Lower leg skin (tissue), 4 donors: ENCODE results near the gene COQ3. TPM values are rescaled to one million over a fixed set of nuclear protein-coding genes. Genes with fewer than 3 reads are reported as not detected.
"Not testable (repeated sequence)": the region's sequence is repeated elsewhere in the genome, so short reads cannot be mapped to it uniquely, and the experiment has no call there.

Experiments used
- DNase-seq, 2 donors: peaks; one replicate each; pipeline ENCODE4 v3.0.0-alpha.2; 2019; ENCODE audit warnings: low spot score in 2 of 2
- H3K4me3 ChIP-seq: fragments of 200-600 bp; sonication (generic); 2 replicates; pipeline ENCODE4 v1.5.1; 2017; ENCODE audit warnings: mild to moderate bottlenecking, low read depth; ENCODE audit not compliant: poor library complexity, severe bottlenecking
- CTCF ChIP-seq, 3 donors: fragments of 450-650 bp; IDR thresholded peaks; one replicate each; pipeline ENCODE4 v1.5.1; 2016; ENCODE audit warnings: antibody characterized with exemption in 3 of 3, mild to moderate bottlenecking in 3 of 3, moderate library complexity in 2 of 3
- POLR2A ChIP-seq, 2 donors: fragments of 450-650 bp; IDR thresholded peaks; one replicate each; pipeline ENCODE4 v1.6.1; 2016 to 2017; ENCODE audit warnings: antibody characterized with exemption in 2 of 2, mild to moderate bottlenecking in 1 of 2, moderate library complexity in 1 of 2
- WGBS, 2 donors: methylation state at CpG; one replicate each; pipeline ENCODE4 v1.1.5; 2018; 5-methylcytosine and 5-hydroxymethylcytosine counted together
- intact Hi-C: fragments of 100-400 bp; cut with DNase I; formaldehyde crosslinking; loops from one replicate; pipeline ENCODE4 v1.15.0; 2023; ENCODE audit warnings: low total_unique reads
- total RNA-seq, 4 donors: library from RNA; depleted of rRNA; stranded (reverse); fragments of >200 nt; gene quantifications; one replicate each; pipeline ENCODE4 v1.1.0, GENCODE V29; 2016

The COQ3 gene
- total RNA-seq, 4 donors from 2014 or later: 1.5 to 4.5 (median 3.2) TPM

- H3K4me3 ChIP-seq: no peak overlapping the region
- intact Hi-C loops: no loop called here
- TF ChIP-seq CTCF (IDR thresholded peaks at IDR 0.05) (no peak), POLR2A (IDR thresholded peaks at IDR 0.05) (no peak)
- DNase-seq: no peak
- 87 to 93% methylated on average over 10 of the region's 10 CpGs for WGBS, 2 donors
These were observed 47.4 kb downstream of the COQ3 start for GRCh38 chr6:99346595-99346994.

- intact Hi-C loops: no loop called here
- H3K4me3 ChIP-seq: no peak overlapping the region
- DNase-seq: no peak
- WGBS, 2 donors: 92 to 93% methylated on average over 4 of the region's 4 CpGs
- no peak for TF ChIP-seq CTCF (IDR thresholded peaks at IDR 0.05)
- no peak for TF ChIP-seq POLR2A (IDR thresholded peaks at IDR 0.05)
These were observed 48.8 kb downstream of the COQ3 start for GRCh38 chr6:99345164-99345563.

- no peak overlapping the region for H3K4me3 ChIP-seq
- no peak for DNase-seq
- no peak for TF ChIP-seq POLR2A (IDR thresholded peaks at IDR 0.05)
- intact Hi-C loops: no loop called here
- 26 to 65% methylated on average over 3 of the region's 3 CpGs for WGBS, 2 donors
These were observed 49.7 kb downstream of the COQ3 start for GRCh38 chr6:99344289-99344688.

GRCh38 chr6:99341862-99342455 lies 52.0 kb downstream of the COQ3 start:
- intact Hi-C loops: no loop called here
- WGBS, 2 donors: 80 to 87% methylated on average over 5 of the region's 5 CpGs
- no peak for DNase-seq
- TF ChIP-seq POLR2A (IDR thresholded peaks at IDR 0.05) (no peak), CTCF (IDR thresholded peaks at IDR 0.05) (no peak)
- H3K4me3 ChIP-seq: no peak overlapping the region

- WGBS, 2 donors: 16 to 41% methylated on average over 2 of the region's 2 CpGs
- DNase-seq: no peak
- no peak for TF ChIP-seq POLR2A (IDR thresholded peaks at IDR 0.05)
- no peak for TF ChIP-seq CTCF (IDR thresholded peaks at IDR 0.05)
- intact Hi-C loops: no loop called here
- H3K4me3 ChIP-seq: no peak overlapping the region
These were observed 55.8 kb downstream of the COQ3 start for GRCh38 chr6:99338188-99338587.

- WGBS, 2 donors: 75 to 79% methylated on average over 6 of the region's 6 CpGs
- DNase-seq, H3K4me3 ChIP-seq, intact Hi-C loops: not testable (repeated sequence)
These were observed 58.7 kb downstream of the COQ3 start for GRCh38 chr6:99335298-99335697.

- TF ChIP-seq CTCF (IDR thresholded peaks at IDR 0.05): no peak
- no peak for TF ChIP-seq POLR2A (IDR thresholded peaks at IDR 0.05)
- no peak overlapping the region for H3K4me3 ChIP-seq
- intact Hi-C loops: no loop called here
- no peak for DNase-seq
- WGBS, 2 donors: 37 to 48% methylated on average over 2 of the region's 2 CpGs
These were observed 59.4 kb downstream of the COQ3 start for GRCh38 chr6:99334526-99335127.
